Measurements from ENCODE around the gene NDUFA8. TPM values are rescaled to one million over a fixed set of nuclear protein-coding genes. Genes with fewer than 3 reads are reported as not detected.

Gene NDUFA8
- total RNA-seq, 4 donors from 2014 or later, result 16.1 to 59.5 (median 40.3) TPM

- peaks cover 0 to 4% (median 0%) of the 10 kb centered on the region in 4 donors for H3K4me1 ChIP-seq
- WGBS, 2 donors (ENCODE audit: low coverage in 1 of 2), result 86% methylated on average over 11 of the region's 11 CpGs; no CpG with 5 or more reads in 1 of the 2 donors
- TF ChIP-seq POLR2A (IDR thresholded peaks at IDR 0.05) (no peak), CTCF (IDR thresholded peaks at IDR 0.05) (no peak), POLR2AphosphoS5 (IDR thresholded peaks at IDR 0.05) (no peak), EP300 (IDR thresholded peaks at IDR 0.05; ENCODE audit: low read depth) (no peak)
- no peak overlapping the region for H3K27ac ChIP-seq
- no peak for DNase-seq
- H3K36me3 ChIP-seq, result no peaks in the 10 kb centered on the region
- intact Hi-C loops (cut with DNase I; ENCODE audit: low total_unique reads), result no loop called here
- in situ Hi-C loops (cut with MboI; ENCODE audit: low pct_ligation_motif_present in 1 of 4, low pct_unique_long_range_greater_than_20kb in 1 of 4, low sequenced_read_pairs in 3 of 4), result no loop called here
- H3K4me3 ChIP-seq, result no peak overlapping the region
- H3K27me3 ChIP-seq, result no peaks in the 10 kb centered on the region
- H3K9me3 ChIP-seq, result no peaks in the 10 kb centered on the region
These were observed 32.0 kb upstream of the NDUFA8 start for GRCh38 chr9:122191584-122191983.

- TF ChIP-seq POLR2AphosphoS5 (IDR thresholded peaks at IDR 0.05), result no peak
These were observed 31.2 kb upstream of the NDUFA8 start for GRCh38 chr9:122190597-122191381.

GRCh38 chr9:122188369-122188768 is 28.8 kb upstream of the NDUFA8 start:
- Histone ChIP-seq H3K36me3 (no peaks in the 10 kb centered on the region), H3K9me3 (no peaks in the 10 kb centered on the region), H3K4me3 (no peak overlapping the region), H3K27ac (no peak overlapping the region), H3K27me3 (no peaks in the 10 kb centered on the region), H3K4me1 (peaks cover 0 to 5% (median 0%) of the 10 kb centered on the region in 4 donors)
- in situ Hi-C loops (cut with MboI; ENCODE audit: low pct_ligation_motif_present in 1 of 4, low pct_unique_long_range_greater_than_20kb in 1 of 4, low sequenced_read_pairs in 3 of 4), result no loop called here
- DNase-seq, result no peak
- intact Hi-C loops (cut with DNase I; ENCODE audit: low total_unique reads), result no loop called here
- no peak for TF ChIP-seq POLR2AphosphoS5 (IDR thresholded peaks at IDR 0.05)
- no peak for TF ChIP-seq CTCF (IDR thresholded peaks at IDR 0.05)
- TF ChIP-seq EP300 (IDR thresholded peaks at IDR 0.05; ENCODE audit: low read depth), result no peak
- no peak for TF ChIP-seq POLR2A (IDR thresholded peaks at IDR 0.05)
- 85% methylated on average over 6 of the region's 6 CpGs; no CpG with 5 or more reads in 1 of the 2 donors for WGBS, 2 donors (ENCODE audit: low coverage in 1 of 2)

More at GRCh38 chr9:122190597-122191381, 31.2 kb upstream of the NDUFA8 start:
- Histone ChIP-seq H3K4me1 (peaks cover 0 to 5% (median 0%) of the 10 kb centered on the region in 4 donors), H3K27me3 (no peaks in the 10 kb centered on the region), H3K9me3 (no peaks in the 10 kb centered on the region), H3K27ac (no peak overlapping the region), H3K36me3 (no peaks in the 10 kb centered on the region), H3K4me3 (no peak overlapping the region)
- DNase-seq, result no peak
- intact Hi-C loops (cut with DNase I; ENCODE audit: low total_unique reads), result no loop called here
- in situ Hi-C loops (cut with MboI; ENCODE audit: low pct_ligation_motif_present in 1 of 4, low pct_unique_long_range_greater_than_20kb in 1 of 4, low sequenced_read_pairs in 3 of 4), result no loop called here
- WGBS, 2 donors (ENCODE audit: low coverage in 1 of 2), result 56 to 60% methylated on average over 1 to 12 of the region's 12 CpGs

GRCh38 chr9:122186777-122187470 is 27.3 kb upstream of the NDUFA8 start:
- in situ Hi-C loops (cut with MboI; ENCODE audit: low pct_ligation_motif_present in 1 of 4, low pct_unique_long_range_greater_than_20kb in 1 of 4, low sequenced_read_pairs in 3 of 4), result no loop called here
- Histone ChIP-seq H3K9me3 (no peaks in the 10 kb centered on the region), H3K27me3 (no peaks in the 10 kb centered on the region), H3K27ac (no peak overlapping the region), H3K4me3 (no peak overlapping the region), H3K4me1 (peaks cover 0 to 5% (median 0%) of the 10 kb centered on the region in 4 donors), H3K36me3 (no peaks in the 10 kb centered on the region)
- TF ChIP-seq CTCF (IDR thresholded peaks at IDR 0.05) (no peak), POLR2A (IDR thresholded peaks at IDR 0.05) (no peak), POLR2AphosphoS5 (IDR thresholded peaks at IDR 0.05) (no peak), EP300 (IDR thresholded peaks at IDR 0.05; ENCODE audit: low read depth) (no peak)
- DNase-seq, result no peak
- 66 to 85% methylated on average over 3 to 8 of the region's 8 CpGs for WGBS, 2 donors (ENCODE audit: low coverage in 1 of 2)
- intact Hi-C loops (cut with DNase I; ENCODE audit: low total_unique reads), result no loop called here

Data from transverse colon (tissue), 4 donors.